ENCODE data around the gene LAMTOR2.
"Not testable (repeated sequence)": the region's sequence is repeated elsewhere in the genome, so short reads cannot be mapped to it uniquely, and the experiment has no call there.

LAMTOR2 gene

GRCh38 chr1:156054500-156055280, at the start of gene LAMTOR2:
LAMTOR2 (plus strand) TSS chr1:156054782; CDS start chr1:156054890, 108 bp downstream.
- peak; percentile 99 for DNase-seq

GRCh38 chr1:156004843-156005584, 49.6 kb upstream of the LAMTOR2 start:
- DNase-seq, result no peak

DNA sequence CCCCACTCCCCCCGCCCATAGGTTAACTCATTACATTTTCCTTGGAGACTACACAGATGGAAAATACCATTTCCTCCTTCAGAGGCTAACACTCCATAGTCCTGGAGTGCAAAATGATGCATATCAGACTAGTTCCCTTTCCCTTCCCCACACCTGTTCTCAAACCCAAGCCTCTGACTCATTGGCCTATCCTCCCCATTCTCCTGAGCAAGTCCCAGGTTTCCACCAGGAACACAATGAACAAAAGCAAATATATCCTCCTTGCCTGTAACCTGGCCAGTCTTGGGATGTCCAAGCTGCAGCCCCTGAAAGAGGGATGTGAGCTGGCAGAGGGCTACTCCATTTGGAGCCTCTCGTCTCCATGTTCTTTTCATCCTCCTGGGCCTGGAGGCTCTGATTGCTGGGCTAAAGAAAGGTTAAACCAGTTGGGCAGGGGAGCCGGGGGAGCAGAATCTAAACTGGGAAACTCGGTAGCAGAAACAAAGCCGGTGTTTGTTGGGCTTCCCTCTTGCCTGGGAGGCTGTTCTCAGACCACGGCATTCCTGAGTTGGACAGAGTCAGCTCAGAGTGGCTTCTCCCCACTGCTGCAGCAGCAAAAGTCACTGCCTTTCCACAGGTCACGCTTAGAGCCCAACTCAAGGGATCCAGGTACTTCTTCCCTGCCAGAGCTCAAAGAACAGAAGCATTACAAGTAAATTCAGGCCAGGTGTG, 47.8 kb upstream of the LAMTOR2 start:
- no peak for DNase-seq

- no peak for DNase-seq
Observed at GRCh38 chr1:156009404-156009803, 45.2 kb upstream of the LAMTOR2 start.

DNA sequence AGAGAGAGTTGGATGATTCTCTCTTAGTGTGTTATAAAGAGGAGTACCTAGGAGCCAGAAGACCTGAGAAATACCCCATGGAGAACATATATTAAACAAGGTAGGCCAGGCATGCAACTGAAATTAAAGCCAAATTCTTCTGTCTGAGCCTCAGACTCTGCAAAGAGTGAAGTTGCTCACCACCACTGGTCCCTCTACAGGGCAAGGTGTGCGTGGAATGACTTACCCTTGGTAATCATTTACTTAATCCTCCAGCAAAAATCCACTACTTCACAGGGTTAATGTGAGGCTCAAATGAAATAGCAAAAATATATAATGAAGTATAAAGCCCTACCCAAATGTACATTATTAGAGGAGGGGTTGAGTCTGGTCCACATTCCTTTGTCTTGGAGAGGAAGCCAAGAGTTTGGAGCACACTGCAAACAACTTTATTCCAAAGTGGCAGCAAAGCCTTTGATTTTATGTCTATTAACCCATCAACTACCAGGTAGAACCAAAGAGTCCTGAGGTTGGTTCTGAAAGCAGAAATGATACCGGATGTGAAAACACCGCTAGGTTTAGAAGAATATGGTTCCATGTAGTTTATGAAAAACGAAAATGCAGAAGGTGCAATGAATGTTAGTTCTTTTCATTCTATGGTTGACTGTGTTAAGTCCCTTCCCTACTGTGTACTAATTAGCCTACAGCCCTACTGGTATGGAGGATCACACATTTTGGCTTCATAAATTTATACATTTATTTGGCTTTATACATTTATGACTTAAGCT, 42.3 kb upstream of the LAMTOR2 start:
- DNase-seq, result no peak

DNA sequence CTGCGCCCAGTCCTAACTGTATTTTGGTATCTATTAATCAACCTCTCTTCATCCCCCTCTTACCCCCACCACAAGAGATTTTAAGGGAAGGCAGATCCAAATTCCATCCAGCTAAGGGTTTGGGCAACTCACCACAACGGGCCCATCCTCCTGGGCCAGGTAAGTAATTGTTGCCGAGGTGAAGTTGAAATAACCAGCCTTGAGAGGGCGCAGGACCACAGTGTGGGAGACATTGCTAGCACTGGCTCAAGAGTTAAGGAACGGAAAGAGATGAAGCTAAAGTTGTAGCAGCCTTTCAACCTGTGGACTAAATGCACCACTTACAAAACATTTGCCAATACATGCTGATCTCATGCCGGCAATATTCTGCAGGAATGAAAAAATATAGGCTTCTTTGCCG, 39.8 kb upstream of the LAMTOR2 start:
- no peak for DNase-seq

DNA sequence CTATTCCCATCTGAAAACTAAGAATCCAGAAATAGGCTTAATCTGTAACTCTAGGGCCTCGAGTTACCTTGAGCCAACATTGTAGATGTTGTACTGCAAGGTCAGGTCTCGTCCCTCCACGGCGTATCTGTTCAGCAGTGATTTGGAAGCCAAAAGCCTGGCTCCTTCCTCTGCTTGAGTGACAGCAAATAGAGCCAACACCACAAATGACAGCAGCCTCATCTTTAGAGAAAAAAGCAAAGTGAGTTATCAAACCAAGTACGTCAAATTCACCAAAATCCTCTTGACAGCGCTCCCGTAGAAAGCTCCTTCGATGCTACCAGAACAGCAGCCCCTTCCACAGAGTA, 34.7 kb upstream of the LAMTOR2 start:
- no peak for DNase-seq

- DNase-seq, result peak; percentile 91
Observed at GRCh38 chr1:156020293-156021092, 34.1 kb upstream of the LAMTOR2 start, which contains the start of gene SSR2. SSR2 (minus strand) TSS chr1:156020951; CDS start chr1:156020167, 784 bp downstream.

DNA sequence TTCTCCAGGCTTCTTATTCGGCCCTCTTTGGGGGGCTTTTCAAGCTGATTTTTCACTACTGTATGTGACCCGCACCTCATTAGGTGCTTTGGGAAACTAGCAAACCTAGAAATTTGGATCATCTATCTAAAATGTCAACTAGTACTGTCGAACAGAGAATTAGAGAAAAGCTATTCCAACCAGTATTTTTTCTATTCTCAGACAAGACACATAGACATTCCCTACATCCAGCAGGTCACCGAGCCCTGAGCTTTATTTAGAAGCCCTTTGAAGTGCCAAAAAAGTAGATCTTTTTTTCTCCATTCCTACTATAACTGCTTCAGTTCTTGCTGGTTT, 33.5 kb upstream of the LAMTOR2 start:
- DNase-seq, result no peak

- no peak for DNase-seq
Observed at GRCh38 chr1:156021954-156022353, 32.6 kb upstream of the LAMTOR2 start.

DNA sequence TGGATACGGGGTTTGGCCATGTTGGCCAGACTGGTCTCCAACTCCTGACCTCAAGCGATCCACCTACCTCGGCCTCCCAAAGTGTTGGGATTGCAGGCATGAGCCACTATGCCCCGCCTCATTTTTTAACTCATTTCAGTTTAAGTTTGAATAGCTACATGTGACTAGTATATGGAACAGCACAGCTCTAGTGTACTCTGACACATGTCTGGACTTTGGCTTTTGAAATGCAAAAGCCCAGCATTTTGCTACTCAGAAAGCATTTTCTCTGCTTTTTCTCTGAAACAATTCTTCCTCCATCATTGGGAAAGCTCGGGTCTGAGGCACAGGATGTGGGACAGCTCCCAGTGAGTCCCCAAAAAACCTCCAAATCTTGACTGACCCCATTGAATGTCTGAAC, 29.8 kb upstream of the LAMTOR2 start:
- no peak for DNase-seq

DNA sequence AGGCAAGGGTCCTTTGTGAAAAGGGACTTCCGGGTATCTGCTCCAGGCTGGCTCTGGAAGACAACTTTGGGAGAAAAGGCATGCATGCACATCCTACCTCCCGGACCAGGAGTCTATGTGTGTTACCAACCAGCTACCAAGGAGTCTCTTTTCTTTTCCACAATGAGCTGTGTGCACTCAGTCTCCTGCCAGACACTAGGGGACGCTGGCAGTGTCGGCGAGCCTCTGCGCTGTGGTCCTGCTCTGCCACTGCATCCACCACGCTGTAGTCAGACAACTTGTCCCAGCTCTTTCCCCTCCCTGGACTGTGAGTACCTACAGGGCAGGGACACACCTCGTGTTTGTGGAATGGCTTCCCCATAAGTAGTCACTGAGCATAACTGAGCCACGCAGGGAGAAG, 28.7 kb upstream of the LAMTOR2 start:
- no peak for DNase-seq

DNA sequence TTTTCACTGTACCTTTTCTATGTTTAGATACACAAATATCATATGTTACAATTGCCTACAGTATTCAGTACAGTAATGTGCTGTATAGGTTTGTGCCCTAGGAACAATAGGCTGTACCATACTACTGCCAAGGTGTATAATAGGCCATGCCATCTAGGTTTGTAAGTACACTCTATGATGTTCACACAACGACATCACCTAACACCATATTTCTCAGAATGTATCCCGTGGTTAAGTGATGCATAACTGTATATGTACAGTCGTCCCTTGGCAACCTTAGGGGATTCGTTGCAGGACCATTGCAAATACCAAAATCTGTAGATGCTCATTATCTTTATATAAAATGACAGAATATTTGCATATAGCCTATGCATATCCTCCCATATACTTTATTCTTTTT, 28.0 kb upstream of the LAMTOR2 start:
- DNase-seq, result no peak

GRCh38 chr1:156033011-156033410, 21.6 kb upstream of the LAMTOR2 start:
- no peak for DNase-seq

DNA sequence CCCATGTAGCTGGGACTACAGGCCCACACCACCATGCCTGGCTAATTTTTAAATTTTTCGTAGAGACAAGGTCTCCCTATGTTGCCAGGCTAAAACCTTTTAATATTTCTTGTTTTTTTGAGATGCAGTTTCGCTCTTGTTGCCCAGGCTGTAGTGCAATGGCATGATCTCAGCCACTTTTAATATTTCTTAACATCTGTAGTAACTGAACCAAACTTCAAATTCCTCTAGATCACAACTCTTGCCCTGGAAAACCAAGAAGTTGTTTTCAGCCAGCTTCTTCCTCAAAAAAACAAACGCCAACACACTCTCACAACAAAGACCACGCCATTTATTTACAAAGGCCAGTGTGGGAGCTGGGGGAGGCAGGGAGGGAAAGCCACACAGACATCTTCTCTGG, 19.6 kb upstream of the LAMTOR2 start:
- DNase-seq, result not testable (repeated sequence)

DNA sequence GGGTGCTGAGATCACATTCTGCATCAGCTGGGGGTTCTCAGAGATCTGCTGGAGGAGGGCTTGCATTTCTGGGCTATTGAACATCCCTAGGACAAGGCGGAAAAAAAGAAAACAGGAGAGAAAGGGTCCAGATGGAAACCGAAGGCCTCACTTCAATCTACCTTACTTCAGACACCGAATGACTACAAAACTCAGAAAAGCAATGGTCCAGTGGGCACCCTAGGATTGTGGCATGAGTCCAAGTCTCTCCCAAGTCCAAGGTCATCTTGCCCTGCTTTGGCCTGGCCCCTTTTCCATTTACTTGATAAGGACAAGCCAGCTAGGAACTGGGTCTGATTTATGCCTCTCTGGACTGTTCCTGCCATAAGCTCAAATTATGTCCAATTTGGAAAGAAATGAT, 11.8 kb upstream of the LAMTOR2 start:
- DNase-seq, result no peak

- DNase-seq, result no peak
Observed at GRCh38 chr1:156045076-156045475, 9.5 kb upstream of the LAMTOR2 start.

- no peak for DNase-seq
Observed at GRCh38 chr1:156048663-156049258, 5.8 kb upstream of the LAMTOR2 start.

DNA sequence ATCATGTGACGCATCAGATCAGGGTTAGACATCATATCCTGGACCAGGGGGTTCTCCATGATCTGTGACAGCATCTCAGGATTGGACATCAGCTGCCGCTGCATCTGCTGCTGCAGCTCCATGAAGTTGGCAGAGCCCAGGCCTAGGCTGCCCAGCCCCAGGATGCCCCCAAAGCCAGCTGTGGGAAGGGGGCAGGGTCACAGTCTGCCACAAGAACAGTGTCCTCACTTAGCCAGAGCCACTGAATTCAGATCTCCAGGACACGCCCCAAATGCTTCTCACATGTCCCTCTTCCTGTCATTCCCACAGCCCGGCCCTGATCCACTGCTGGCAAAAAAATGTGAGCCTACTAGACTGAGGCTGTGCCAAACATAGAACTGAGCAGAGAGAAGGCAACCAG, 4.2 kb upstream of the LAMTOR2 start:
- no peak for DNase-seq

DNA sequence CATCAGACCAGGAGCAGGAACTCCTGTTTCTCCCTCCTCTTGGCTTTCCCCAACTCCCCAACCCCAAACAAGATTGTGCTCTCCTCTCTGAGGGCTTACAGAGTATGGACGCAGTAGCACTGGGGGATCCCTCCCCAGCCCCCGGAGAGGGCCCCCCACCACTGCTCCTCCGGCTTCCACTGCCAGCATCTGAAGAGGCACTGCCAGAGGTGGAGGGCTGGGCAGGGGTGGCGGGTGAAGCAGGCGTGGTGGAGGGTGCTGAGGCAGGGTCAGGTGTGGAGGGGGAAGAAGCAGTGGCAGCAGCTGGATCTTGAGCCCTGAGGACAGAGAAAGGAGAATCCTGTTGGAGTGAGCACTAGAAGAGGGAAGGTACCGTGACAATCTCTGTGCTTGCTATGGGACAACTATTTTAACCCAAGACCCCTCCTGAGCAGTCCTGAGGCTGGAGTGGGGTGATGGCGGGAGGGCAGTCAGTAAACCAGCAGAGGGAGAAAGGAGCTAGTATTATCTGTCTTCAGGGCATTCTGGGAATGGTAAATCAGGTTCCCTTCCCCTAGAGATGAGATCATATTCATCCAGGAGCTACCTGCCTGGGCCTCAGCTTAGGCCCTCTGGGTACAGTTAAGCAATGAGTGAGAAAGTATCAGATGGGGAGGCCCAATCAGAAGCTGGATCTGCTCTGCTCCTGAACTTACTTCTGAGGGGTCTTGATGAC, 3.4 kb upstream of the LAMTOR2 start:
- no peak for DNase-seq
